ENCODE results near the gene PCDHGA1. TPM values are rescaled to one million over a fixed set of nuclear protein-coding genes. Genes with fewer than 3 reads are reported as not detected.
A peak's percentile ranks its signal among the peaks of the same experiment; 100 is the strongest.

PCDHGA1 gene
- total and polyA plus RNA-seq, 9 of the 15 experiments (the other 6 are each of a cell fraction or from before 2014, with no cell fraction given) = 0.05 to 0.26 (median 0.18) TPM; not detected in 2

- TF ChIP-seq, protein P1, sequence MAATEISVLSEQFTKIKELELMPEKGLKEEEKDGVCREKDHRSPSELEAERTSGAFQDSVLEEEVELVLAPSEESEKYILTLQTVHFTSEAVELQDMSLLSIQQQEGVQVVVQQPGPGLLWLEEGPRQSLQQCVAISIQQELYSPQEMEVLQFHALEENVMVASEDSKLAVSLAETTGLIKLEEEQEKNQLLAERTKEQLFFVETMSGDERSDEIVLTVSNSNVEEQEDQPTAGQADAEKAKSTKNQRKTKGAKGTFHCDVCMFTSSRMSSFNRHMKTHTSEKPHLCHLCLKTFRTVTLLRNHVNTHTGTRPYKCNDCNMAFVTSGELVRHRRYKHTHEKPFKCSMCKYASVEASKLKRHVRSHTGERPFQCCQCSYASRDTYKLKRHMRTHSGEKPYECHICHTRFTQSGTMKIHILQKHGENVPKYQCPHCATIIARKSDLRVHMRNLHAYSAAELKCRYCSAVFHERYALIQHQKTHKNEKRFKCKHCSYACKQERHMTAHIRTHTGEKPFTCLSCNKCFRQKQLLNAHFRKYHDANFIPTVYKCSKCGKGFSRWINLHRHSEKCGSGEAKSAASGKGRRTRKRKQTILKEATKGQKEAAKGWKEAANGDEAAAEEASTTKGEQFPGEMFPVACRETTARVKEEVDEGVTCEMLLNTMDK (IDR thresholded peaks at IDR 0.05; ENCODE audit: borderline replicate concordance, insufficient read depth, low read depth, low read length, poor library complexity, severe bottlenecking) = peak; percentile 87
- TF ChIP-seq E2F3 (CRISPR knock-in tag; IDR thresholded peaks at IDR 0.05) = no peak
- TF ChIP-seq MAFK (IDR thresholded peaks at IDR 0.05; ENCODE audit: low read length) = peak; percentile 28; the same call in 1 of the 2 replicates
- no peak for TF ChIP-seq HMG20A (CRISPR knock-in tag; conservative IDR thresholded peaks at IDR 0.05)
- TF ChIP-seq SMARCE1 (IDR thresholded peaks at IDR 0.05) = no peak
- TF ChIP-seq PREB (CRISPR knock-in tag; IDR thresholded peaks at IDR 0.05) = no peak
- TF ChIP-seq, protein P2, sequence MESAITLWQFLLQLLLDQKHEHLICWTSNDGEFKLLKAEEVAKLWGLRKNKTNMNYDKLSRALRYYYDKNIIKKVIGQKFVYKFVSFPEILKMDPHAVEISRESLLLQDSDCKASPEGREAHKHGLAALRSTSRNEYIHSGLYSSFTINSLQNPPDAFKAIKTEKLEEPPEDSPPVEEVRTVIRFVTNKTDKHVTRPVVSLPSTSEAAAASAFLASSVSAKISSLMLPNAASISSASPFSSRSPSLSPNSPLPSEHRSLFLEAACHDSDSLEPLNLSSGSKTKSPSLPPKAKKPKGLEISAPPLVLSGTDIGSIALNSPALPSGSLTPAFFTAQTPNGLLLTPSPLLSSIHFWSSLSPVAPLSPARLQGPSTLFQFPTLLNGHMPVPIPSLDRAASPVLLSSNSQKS (CRISPR knock-in tag; IDR thresholded peaks at IDR 0.05) = no peak
- TF ChIP-seq, protein P3, sequence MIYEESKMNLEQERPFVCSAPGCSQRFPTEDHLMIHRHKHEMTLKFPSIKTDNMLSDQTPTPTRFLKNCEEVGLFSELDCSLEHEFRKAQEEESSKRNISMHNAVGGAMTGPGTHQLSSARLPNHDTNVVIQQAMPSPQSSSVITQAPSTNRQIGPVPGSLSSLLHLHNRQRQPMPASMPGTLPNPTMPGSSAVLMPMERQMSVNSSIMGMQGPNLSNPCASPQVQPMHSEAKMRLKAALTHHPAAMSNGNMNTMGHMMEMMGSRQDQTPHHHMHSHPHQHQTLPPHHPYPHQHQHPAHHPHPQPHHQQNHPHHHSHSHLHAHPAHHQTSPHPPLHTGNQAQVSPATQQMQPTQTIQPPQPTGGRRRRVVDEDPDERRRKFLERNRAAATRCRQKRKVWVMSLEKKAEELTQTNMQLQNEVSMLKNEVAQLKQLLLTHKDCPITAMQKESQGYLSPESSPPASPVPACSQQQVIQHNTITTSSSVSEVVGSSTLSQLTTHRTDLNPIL (CRISPR knock-in tag; IDR thresholded peaks at IDR 0.05) = no peak
- TF ChIP-seq ZNF57 (CRISPR knock-in tag; IDR thresholded peaks at IDR 0.05) = no peak
- no peak for TF ChIP-seq ZFPM2 (CRISPR knock-in tag; IDR thresholded peaks at IDR 0.05)
- TF ChIP-seq L3MBTL2 (IDR thresholded peaks at IDR 0.05) = no peak
- no peak for TF ChIP-seq CBFB (CRISPR knock-in tag; IDR thresholded peaks at IDR 0.05)
- no peak for TF ChIP-seq ZBTB9 (CRISPR knock-in tag; IDR thresholded peaks at IDR 0.05)
- TF ChIP-seq MYC (IDR thresholded peaks at IDR 0.05; ENCODE audit: low read depth, low read length) = peak; percentile 61
- TF ChIP-seq MYC (CRISPR knock-in tag; IDR thresholded peaks at IDR 0.05; ENCODE audit: borderline replicate concordance, low read depth) = no peak
- no peak for TF ChIP-seq EWSR1 (IDR thresholded peaks at IDR 0.05; ENCODE audit: borderline replicate concordance, low read depth, partially characterized antibody)
- peak; percentile 20; the same call in 1 of the 2 replicates for TF ChIP-seq EP300 (IDR thresholded peaks at IDR 0.05; ENCODE audit: low read length)
- TF ChIP-seq HDAC8 (tag; IDR thresholded peaks at IDR 0.05) = no peak
- 0 out of 2 replicates have a peak, but pooled peaks have one; percentile 60 for TF ChIP-seq MXI1 (IDR thresholded peaks at IDR 0.05; ENCODE audit: low read depth, low read length)
These were observed 194.6 kb downstream of the PCDHGA1 start (continued) for GRCh38 chr5:141524604-141525597.

Measured in K562 (cell line).